ENCODE results near the gene P4HA2.

P4HA2 gene

DNA sequence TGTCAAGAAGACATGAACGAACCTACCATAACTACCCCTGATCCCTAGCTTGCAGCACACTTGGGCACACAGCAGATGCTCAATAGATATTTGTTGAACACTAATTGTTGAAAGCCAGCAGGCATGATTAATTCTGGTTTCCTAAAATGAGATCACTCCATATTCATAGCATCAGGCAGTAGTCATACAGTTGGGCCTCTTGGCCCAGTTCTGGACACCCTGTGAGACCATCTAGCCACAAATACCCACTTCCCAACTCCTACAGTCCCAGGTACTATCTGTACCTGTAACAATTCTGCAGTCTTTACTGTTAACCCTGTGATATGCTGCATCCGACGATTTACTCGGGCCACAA is 24.2 kb downstream of the P4HA2 start:
- no peak overlapping the region for H3K4me3 ChIP-seq (ENCODE audit: low read length)
- no peak overlapping the region for H3K9ac ChIP-seq (ENCODE audit: low read length)
- H3K27me3 ChIP-seq (replicated peaks; ENCODE audit: insufficient read depth, low read length): no peaks in the 10 kb centered on the region
- H3K79me2 ChIP-seq (ENCODE audit: low read length): no peaks in the 10 kb centered on the region
- no peaks in the 10 kb centered on the region for H3K9me2 ChIP-seq (replicated peaks; ENCODE audit: insufficient read depth, low read length)
- H3F3A ChIP-seq (ENCODE audit: insufficient read depth, low read length): no peaks in the 10 kb centered on the region
- no peaks in the 10 kb centered on the region for H3K9me3 ChIP-seq (replicated peaks; ENCODE audit: insufficient read depth, low read length)
- H2AFZ ChIP-seq (ENCODE audit: low read length): no peak overlapping the region
- no peaks in the 10 kb centered on the region for H4K20me1 ChIP-seq (ENCODE audit: insufficient read depth, low read length)
- no peak overlapping the region for H3K27ac ChIP-seq (ENCODE audit: low read length)
- H3K4me2 ChIP-seq (ENCODE audit: low read depth, low read length): no peak overlapping the region
- TF ChIP-seq, protein P1, sequence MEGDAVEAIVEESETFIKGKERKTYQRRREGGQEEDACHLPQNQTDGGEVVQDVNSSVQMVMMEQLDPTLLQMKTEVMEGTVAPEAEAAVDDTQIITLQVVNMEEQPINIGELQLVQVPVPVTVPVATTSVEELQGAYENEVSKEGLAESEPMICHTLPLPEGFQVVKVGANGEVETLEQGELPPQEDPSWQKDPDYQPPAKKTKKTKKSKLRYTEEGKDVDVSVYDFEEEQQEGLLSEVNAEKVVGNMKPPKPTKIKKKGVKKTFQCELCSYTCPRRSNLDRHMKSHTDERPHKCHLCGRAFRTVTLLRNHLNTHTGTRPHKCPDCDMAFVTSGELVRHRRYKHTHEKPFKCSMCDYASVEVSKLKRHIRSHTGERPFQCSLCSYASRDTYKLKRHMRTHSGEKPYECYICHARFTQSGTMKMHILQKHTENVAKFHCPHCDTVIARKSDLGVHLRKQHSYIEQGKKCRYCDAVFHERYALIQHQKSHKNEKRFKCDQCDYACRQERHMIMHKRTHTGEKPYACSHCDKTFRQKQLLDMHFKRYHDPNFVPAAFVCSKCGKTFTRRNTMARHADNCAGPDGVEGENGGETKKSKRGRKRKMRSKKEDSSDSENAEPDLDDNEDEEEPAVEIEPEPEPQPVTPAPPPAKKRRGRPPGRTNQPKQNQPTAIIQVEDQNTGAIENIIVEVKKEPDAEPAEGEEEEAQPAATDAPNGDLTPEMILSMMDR (IDR thresholded peaks at IDR 0.05; ENCODE audit: low read length): no peak
- no peak for TF ChIP-seq EZH2 (optimal IDR thresholded peaks at IDR 0.05; ENCODE audit: low read depth, low read length)
- no peak for TF ChIP-seq EZH2phosphoT487 (IDR thresholded peaks at IDR 0.05; ENCODE audit: low read length)
- H3K36me3 ChIP-seq (replicated peaks; ENCODE audit: insufficient read depth, low read length): no peaks in the 10 kb centered on the region
- DNase-seq: no peak
- H3K4me1 ChIP-seq (ENCODE audit: low read length): 0 out of 2 replicates have a peak, but pooled peaks cover under 1% of the 10 kb centered on the region

DNA sequence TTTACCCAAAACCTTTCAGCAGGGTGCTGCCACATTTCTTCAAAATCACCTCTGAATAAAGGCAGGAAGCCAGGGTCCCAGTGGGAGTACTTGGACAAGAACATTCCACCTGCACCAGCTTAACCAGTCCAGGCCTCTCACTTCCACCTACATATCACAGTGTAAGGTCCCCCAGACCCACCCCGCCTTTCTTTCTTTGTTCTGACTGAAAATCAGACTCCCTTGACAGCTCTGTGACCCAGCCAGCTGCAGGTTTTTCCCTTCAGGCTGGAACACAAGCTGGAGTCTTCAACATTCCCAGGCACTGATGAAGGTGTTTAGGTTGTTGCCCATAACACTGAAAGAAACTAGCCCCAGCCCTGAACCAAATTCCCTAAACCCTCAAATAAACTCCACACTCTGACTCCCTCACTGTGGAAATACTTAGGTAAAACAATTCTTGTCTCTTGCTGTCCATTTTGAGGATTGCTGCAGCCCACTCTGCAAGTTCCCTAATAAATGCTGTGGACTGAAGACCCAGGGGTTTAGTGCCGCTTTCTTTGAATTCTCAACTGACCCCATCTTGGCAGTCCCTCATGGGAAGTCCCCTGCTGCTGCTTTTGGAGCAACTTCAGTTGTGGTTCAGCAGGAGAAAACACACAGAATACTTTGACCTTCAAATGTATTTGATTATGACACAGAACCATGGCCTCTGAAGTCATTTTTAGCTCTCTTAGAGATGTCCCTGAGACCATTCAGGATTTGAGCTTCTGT is 24.8 kb downstream of the P4HA2 start:
- Histone ChIP-seq H3K4me1 (ENCODE audit: low read length) (no peaks in the 10 kb centered on the region), H3K79me2 (ENCODE audit: low read length) (no peaks in the 10 kb centered on the region), H3K36me3 (replicated peaks; ENCODE audit: insufficient read depth, low read length) (no peaks in the 10 kb centered on the region), H3K27me3 (replicated peaks; ENCODE audit: insufficient read depth, low read length) (no peaks in the 10 kb centered on the region), H3K4me2 (ENCODE audit: low read depth, low read length) (no peak overlapping the region), H3F3A (ENCODE audit: insufficient read depth, low read length) (no peaks in the 10 kb centered on the region), H3K9me3 (replicated peaks; ENCODE audit: insufficient read depth, low read length) (no peaks in the 10 kb centered on the region), H4K20me1 (ENCODE audit: insufficient read depth, low read length) (no peaks in the 10 kb centered on the region), H3K9me2 (replicated peaks; ENCODE audit: insufficient read depth, low read length) (no peaks in the 10 kb centered on the region), H2AFZ (ENCODE audit: low read length) (no peak overlapping the region), H3K27ac (ENCODE audit: low read length) (no peak overlapping the region), H3K9ac (ENCODE audit: low read length) (no peak overlapping the region), H3K4me3 (ENCODE audit: low read length) (no peak overlapping the region)
- TF ChIP-seq, protein P1 (IDR thresholded peaks at IDR 0.05; ENCODE audit: low read length): no peak
- TF ChIP-seq EZH2 (optimal IDR thresholded peaks at IDR 0.05; ENCODE audit: low read depth, low read length) (no peak), EZH2phosphoT487 (IDR thresholded peaks at IDR 0.05; ENCODE audit: low read length) (no peak)
- no peak for DNase-seq

DNA sequence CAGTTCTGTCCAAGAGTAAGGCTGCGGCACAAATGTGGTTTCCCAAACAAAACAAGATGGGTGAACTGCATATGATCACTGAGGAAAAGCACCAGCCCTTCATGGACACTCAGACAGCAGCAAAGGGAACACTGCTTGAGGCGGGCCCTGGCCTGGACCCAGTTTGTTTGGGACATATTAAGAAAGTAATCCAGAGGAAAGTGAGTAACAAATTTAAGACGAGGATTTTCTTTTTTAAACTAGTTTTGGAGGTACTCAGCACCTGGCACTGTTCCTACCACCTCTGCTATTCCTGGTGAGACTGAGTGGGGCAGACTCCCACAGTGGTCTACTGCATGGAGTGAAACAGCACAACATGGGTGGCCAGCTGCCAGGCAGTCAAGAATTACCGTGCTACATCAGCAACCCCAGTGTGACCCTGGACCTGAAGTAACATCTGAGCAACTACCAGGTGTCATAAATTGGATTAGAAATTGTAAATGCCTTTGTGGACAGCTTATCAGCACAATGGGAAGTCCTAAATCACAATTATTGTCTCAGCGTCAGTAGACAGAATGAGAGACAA is 28.5 kb downstream of the P4HA2 start:
- no peaks in the 10 kb centered on the region for H3K9me3 ChIP-seq (replicated peaks; ENCODE audit: insufficient read depth, low read length)
- TF ChIP-seq, protein P1 (IDR thresholded peaks at IDR 0.05; ENCODE audit: low read length): no peak
- no peak for TF ChIP-seq EZH2phosphoT487 (IDR thresholded peaks at IDR 0.05; ENCODE audit: low read length)
- no peak for TF ChIP-seq EZH2 (optimal IDR thresholded peaks at IDR 0.05; ENCODE audit: low read depth, low read length)
- H2AFZ ChIP-seq (ENCODE audit: low read length): no peak overlapping the region
- H3K4me1 ChIP-seq (ENCODE audit: low read length): no peaks in the 10 kb centered on the region
- no peaks in the 10 kb centered on the region for H4K20me1 ChIP-seq (ENCODE audit: insufficient read depth, low read length)
- no peaks in the 10 kb centered on the region for H3K79me2 ChIP-seq (ENCODE audit: low read length)
- H3K9me2 ChIP-seq (replicated peaks; ENCODE audit: insufficient read depth, low read length): no peaks in the 10 kb centered on the region
- no peak overlapping the region for H3K9ac ChIP-seq (ENCODE audit: low read length)
- DNase-seq: no peak
- H3K27ac ChIP-seq (ENCODE audit: low read length): no peak overlapping the region
- H3K36me3 ChIP-seq (replicated peaks; ENCODE audit: insufficient read depth, low read length): no peaks in the 10 kb centered on the region
- H3F3A ChIP-seq (ENCODE audit: insufficient read depth, low read length): no peaks in the 10 kb centered on the region
- H3K4me3 ChIP-seq (ENCODE audit: low read length): no peak overlapping the region
- H3K27me3 ChIP-seq (replicated peaks; ENCODE audit: insufficient read depth, low read length): no peaks in the 10 kb centered on the region
- H3K4me2 ChIP-seq (ENCODE audit: low read depth, low read length): no peak overlapping the region

Data from MM.1S (cell line).